ENCODE results near the gene MACROH2A2. TPM values are rescaled to one million over a fixed set of nuclear protein-coding genes. Genes with fewer than 3 reads are reported as not detected.
"Not testable (repeated sequence)": the region's sequence is repeated elsewhere in the genome, so short reads cannot be mapped to it uniquely, and the experiment has no call there.

MACROH2A2 gene
- total and polyA plus RNA-seq, 2 experiments from 2014 or later = 11.6 to 16.2 TPM

GRCh38 chr10:70098271-70098670 lies 45.6 kb downstream of the MACROH2A2 start:
- H3K79me2 ChIP-seq (replicated peaks; ENCODE audit: insufficient read depth) = no peaks in the 10 kb centered on the region
- Mint-ChIP-seq H3K4me3 (no peak overlapping the region), H3K4me1 (no peaks in the 10 kb centered on the region), H3K27me3 (ENCODE audit: insufficient read depth, low read depth, poor library complexity) (peaks cover 6% of the 10 kb centered on the region), H3K36me3 (ENCODE audit: low read depth) (peaks cover 32% of the 10 kb centered on the region), H3K9me3 (no peaks in the 10 kb centered on the region; the same call in 2 of the 3 replicates), H3K27ac (no peak overlapping the region)
- ATAC-seq = no peak
- no peaks in the 10 kb centered on the region for H3K4me1 ChIP-seq (ENCODE audit: insufficient read depth)
- no peak overlapping the region for H2AFZ ChIP-seq
- TF ChIP-seq POLR2AphosphoS5 (IDR thresholded peaks at IDR 0.05; ENCODE audit: low read depth) (no peak), REST (IDR thresholded peaks at IDR 0.05; ENCODE audit: unreplicated experiment) (no peak), STAT1 (IDR thresholded peaks at IDR 0.05; ENCODE audit: unreplicated experiment) (no peak), CREB1 (CRISPR knock-in tag; IDR thresholded peaks at IDR 0.05; ENCODE audit: low read depth) (no peak), ETS1 (IDR thresholded peaks at IDR 0.05) (no peak), NANOG (IDR thresholded peaks at IDR 0.05; ENCODE audit: borderline replicate concordance) (no peak), JUNB (IDR thresholded peaks at IDR 0.05; ENCODE audit: unreplicated experiment) (no peak), CTCF (conservative IDR thresholded peaks at IDR 0.05; ENCODE audit: low read depth in 2 of 2) (no peak), ZNF114 (CRISPR knock-in tag; IDR thresholded peaks at IDR 0.05) (no peak), ZNF331 (CRISPR knock-in tag; IDR thresholded peaks at IDR 0.05; ENCODE audit: low read depth) (no peak), EZH2 (IDR thresholded peaks at IDR 0.05; ENCODE audit: low read depth, unreplicated experiment) (no peak)
- no peak for DNase-seq (ENCODE audit: low spot score)
- no peaks in the 10 kb centered on the region for H3K27me3 ChIP-seq (ENCODE audit: insufficient read depth)
- no peak overlapping the region for H3K4me2 ChIP-seq
- H3F3A ChIP-seq (replicated peaks; ENCODE audit: low read depth) = no peaks in the 10 kb centered on the region
- H3K4me3 ChIP-seq = no peak overlapping the region
- H3K36me3 ChIP-seq (ENCODE audit: insufficient read depth) = no peaks in the 10 kb centered on the region
- no peaks in the 10 kb centered on the region for H4K20me1 ChIP-seq (replicated peaks; ENCODE audit: insufficient read depth)
- H3K27ac ChIP-seq (ENCODE audit: low read depth) = no peak overlapping the region
- no peaks in the 10 kb centered on the region for H3K9me2 ChIP-seq (ENCODE audit: insufficient read depth)

GRCh38 chr10:70101068-70101562 lies 48.5 kb downstream of the MACROH2A2 start:
- not testable (repeated sequence) for H3K36me3 ChIP-seq (ENCODE audit: insufficient read depth); H3F3A ChIP-seq (replicated peaks; ENCODE audit: low read depth); H3K9me3 Mint-ChIP-seq; H3K4me3 ChIP-seq; H3K4me3 Mint-ChIP-seq; H4K20me1 ChIP-seq (replicated peaks; ENCODE audit: insufficient read depth); DNase-seq (ENCODE audit: low spot score); H3K27ac Mint-ChIP-seq; H3K27me3 ChIP-seq (ENCODE audit: insufficient read depth); ATAC-seq; H3K9me2 ChIP-seq (ENCODE audit: insufficient read depth); H3K4me1 ChIP-seq (ENCODE audit: insufficient read depth); H3K4me1 Mint-ChIP-seq; H3K4me2 ChIP-seq; H2AFZ ChIP-seq; H3K27ac ChIP-seq (ENCODE audit: low read depth); H3K79me2 ChIP-seq (replicated peaks; ENCODE audit: insufficient read depth)
- Mint-ChIP-seq H3K27me3 (ENCODE audit: insufficient read depth, low read depth, poor library complexity) (peaks cover 18% of the 10 kb centered on the region), H3K36me3 (ENCODE audit: low read depth) (peaks cover 22% of the 10 kb centered on the region)

Measured in GM23338 (cell line).